ENCODE results near the gene PVALB. TPM values are rescaled to one million over a fixed set of nuclear protein-coding genes. Genes with fewer than 3 reads are reported as not detected.

Gene PVALB
- total and polyA plus RNA-seq, 9 of the 15 experiments (the other 6 are each of a cell fraction or from before 2014, with no cell fraction given) = not detected

- no peak overlapping the region for H3K27ac ChIP-seq (ENCODE audit: extremely low read depth, low read depth, low read length)
- no peaks in the 10 kb centered on the region for H3K79me2 ChIP-seq (ENCODE audit: control insufficient read depth, insufficient read depth, low read length)
- H3K4me1 ChIP-seq (replicated peaks in 1 of 2; ENCODE audit: control insufficient read depth in 2 of 2, insufficient read depth in 2 of 2, low read length in 2 of 2) = no peaks in the 10 kb centered on the region; a peak in 1 of 5 replicates
- no peak for ATAC-seq
- no peaks in the 10 kb centered on the region for H3K9me1 ChIP-seq (ENCODE audit: control insufficient read depth, insufficient read depth, low read length)
- WGBS (ENCODE audit: insufficient coverage, low coverage, missing lambda C conversion rate) = 8% methylated on average over 19 of the region's 28 CpGs
- H3K4me2 ChIP-seq (ENCODE audit: insufficient read depth, low read length) = no peak overlapping the region
- H3K4me3 ChIP-seq = no peak overlapping the region
- H2AFZ ChIP-seq (ENCODE audit: low read depth, low read length) = no peak overlapping the region
- TF ChIP-seq KDM2B (CRISPR knock-in tag; IDR thresholded peaks at IDR 0.05) (no peak), FUS (optimal IDR thresholded peaks at IDR 0.05; ENCODE audit: low read depth, low read length) (no peak)
- no peak for DNase-seq (ENCODE audit: extremely low read depth in 1 of 4, low spot score in 3 of 4)
- BruUV-seq (replicated peaks) = no TSS peak
- H4K20me1 ChIP-seq (replicated peaks; ENCODE audit: control insufficient read depth, insufficient read depth, low read length) = peaks cover 5% of the 10 kb centered on the region; the same call in 1 of the 2 replicates
- in situ Hi-C loops (cut with MboI) = no loop called here
- CTCF ChIA-PET (ENCODE audit: low intra/inter-chr PET ratio) = interaction anchor here (1.5 kb wide), 1 partner anchor 99 kb away, joined by 6 read pairs; no protein-coding TSS in a partner anchor
- peaks cover 8 to 52% of the 10 kb centered on the region in 2 experiments; a peak in 3 of 5 replicates for H3K27me3 ChIP-seq (ENCODE audit: control insufficient read depth in 2 of 2, insufficient read depth in 2 of 2, low read length in 2 of 2)
- no peak for FAIRE-seq
- no peaks in the 10 kb centered on the region for H3K36me3 ChIP-seq (ENCODE audit: control insufficient read depth, insufficient read depth, low read length)
- POLR2A ChIA-PET = interaction anchor here (0.6 to 0.9 kb wide), 2 partner anchors 14 to 45 kb away, joined by 3 read pairs; no protein-coding TSS in a partner anchor
- H3K9me3 ChIP-seq (replicated peaks; ENCODE audit: control insufficient read depth, insufficient read depth, low read depth, low read length) = no peaks in the 10 kb centered on the region
- no peak overlapping the region for H3K9ac ChIP-seq (ENCODE audit: insufficient read depth in 1 of 2, low read depth in 2 of 2, low read length in 2 of 2)
- intact Hi-C loops (cut with micrococcal nuclease) = no loop called here
Observed at GRCh38 chr22:36756746-36757655, 59.8 kb downstream of the PVALB start.

- Histone ChIP-seq H3K4me1 (replicated peaks in 1 of 2; ENCODE audit: control insufficient read depth in 2 of 2, insufficient read depth in 2 of 2, low read length in 2 of 2) (no peaks in the 10 kb centered on the region; a peak in 1 of 5 replicates), H3K27me3 (ENCODE audit: control insufficient read depth in 2 of 2, insufficient read depth in 2 of 2, low read length in 2 of 2) (peaks cover 8 to 46% of the 10 kb centered on the region in 2 experiments; a peak in 3 of 5 replicates), H3K9me1 (ENCODE audit: control insufficient read depth, insufficient read depth, low read length) (no peaks in the 10 kb centered on the region), H2AFZ (ENCODE audit: low read depth, low read length) (no peak overlapping the region), H3K36me3 (ENCODE audit: control insufficient read depth, insufficient read depth, low read length) (no peaks in the 10 kb centered on the region), H3K9ac (ENCODE audit: insufficient read depth in 1 of 2, low read depth in 2 of 2, low read length in 2 of 2) (no peak overlapping the region), H3K4me3 (no peak overlapping the region), H3K4me2 (ENCODE audit: insufficient read depth, low read length) (no peak overlapping the region), H3K79me2 (ENCODE audit: control insufficient read depth, insufficient read depth, low read length) (no peaks in the 10 kb centered on the region), H4K20me1 (replicated peaks; ENCODE audit: control insufficient read depth, insufficient read depth, low read length) (peaks cover 5% of the 10 kb centered on the region; the same call in 1 of the 2 replicates), H3K27ac (ENCODE audit: extremely low read depth, low read depth, low read length) (no peak overlapping the region), H3K9me3 (replicated peaks; ENCODE audit: control insufficient read depth, insufficient read depth, low read depth, low read length) (no peaks in the 10 kb centered on the region)
- DNase-seq (ENCODE audit: extremely low read depth in 1 of 4, low spot score in 3 of 4) (no peak), ATAC-seq (no peak), FAIRE-seq (no peak)
- TF ChIP-seq ZNF239 (CRISPR knock-in tag; IDR thresholded peaks at IDR 0.05) (no peak), ATF4 (CRISPR knock-in tag; IDR thresholded peaks at IDR 0.05) (no peak), MAX (CRISPR knock-in tag; IDR thresholded peaks at IDR 0.05) (no peak), TFE3 (CRISPR knock-in tag; IDR thresholded peaks at IDR 0.05) (peak; percentile 10; the same call in 1 of the 2 replicates), NFXL1 (CRISPR knock-in tag; IDR thresholded peaks at IDR 0.05) (no peak), ZNF436 (CRISPR knock-in tag; IDR thresholded peaks at IDR 0.05) (no peak), TCFL5 (CRISPR knock-in tag; conservative IDR thresholded peaks at IDR 0.05) (no peak)
- no TSS peak for BruUV-seq (replicated peaks)
- 0% methylated on average over 3 of the region's 7 CpGs for WGBS (ENCODE audit: insufficient coverage, low coverage, missing lambda C conversion rate)
- CTCF ChIA-PET (ENCODE audit: low intra/inter-chr PET ratio) = no interaction called here
- POLR2A ChIA-PET = no interaction called here
- in situ Hi-C loops (cut with MboI) (no loop called here), intact Hi-C loops (cut with micrococcal nuclease) (no loop called here)
Observed at GRCh38 chr22:36756031-36756430, 60.8 kb downstream of the PVALB start.

All from K562 (cell line).